Measurements from ENCODE around the gene POU2F1.

Gene POU2F1

GRCh38 chr1:167227934-167228378, 7.3 kb downstream of the POU2F1 start:
- POLR2A ChIA-PET: no interaction called here
- TF ChIP-seq ZNF776 (tag by site-specific recombination; IDR thresholded peaks at IDR 0.05; ENCODE audit: borderline replicate concordance) (no peak), ZNF214 (tag by site-specific recombination; IDR thresholded peaks at IDR 0.05; ENCODE audit: borderline replicate concordance) (no peak), ZNF488 (tag by site-specific recombination; IDR thresholded peaks at IDR 0.05) (no peak), ZNF626 (tag by site-specific recombination; IDR thresholded peaks at IDR 0.05) (no peak), KLF7 (tag by site-specific recombination; IDR thresholded peaks at IDR 0.05; ENCODE audit: borderline replicate concordance) (no peak), PATZ1 (tag by site-specific recombination; IDR thresholded peaks at IDR 0.05) (no peak), PRDM1 (tag by site-specific recombination; IDR thresholded peaks at IDR 0.05) (0 out of 2 replicates have a peak, but pooled peaks have one; percentile 6), ATF2 (tag by site-specific recombination; IDR thresholded peaks at IDR 0.05; ENCODE audit: low read depth) (no peak)
- CTCF ChIA-PET: interaction anchor here (0.6 kb wide), 2 partner anchors 9 to 460 kb away, joined by 3 read pairs; no protein-coding TSS in a partner anchor
- H3K4me3 ChIP-seq (ENCODE audit: low read depth, low read length): no peak overlapping the region
- H3K9me3 ChIP-seq (ENCODE audit: control insufficient read depth, insufficient read depth, low read depth, low read length): no peaks in the 10 kb centered on the region
- no peaks in the 10 kb centered on the region for H3K36me3 ChIP-seq (ENCODE audit: control insufficient read depth in 2 of 2, insufficient read depth in 1 of 2, low read length in 2 of 2)
- peaks cover 33% of the 10 kb centered on the region for H3K4me1 ChIP-seq (ENCODE audit: control insufficient read depth, insufficient read depth, low read length)
- H3K27ac ChIP-seq (ENCODE audit: extremely low read depth, low read depth, low read length): no peak overlapping the region

- Histone ChIP-seq H3K4me1 (ENCODE audit: control insufficient read depth, insufficient read depth, low read length) (peaks cover 21% of the 10 kb centered on the region), H3K27ac (ENCODE audit: extremely low read depth, low read depth, low read length) (no peak overlapping the region), H3K4me3 (ENCODE audit: low read depth, low read length) (no peak overlapping the region), H3K9me3 (ENCODE audit: control insufficient read depth, insufficient read depth, low read depth, low read length) (no peaks in the 10 kb centered on the region), H3K36me3 (ENCODE audit: control insufficient read depth in 2 of 2, insufficient read depth in 1 of 2, low read length in 2 of 2) (no peaks in the 10 kb centered on the region)
- ChIA-PET POLR2A (interaction anchor here (1.4 kb wide), 1 partner anchor 10 kb away, joined by 8 read pairs; the partner anchor contains the start of gene POU2F1), CTCF (interaction anchor here (0.6 to 1.2 kb wide), 2 partner anchors 10 to 327 kb away, joined by 3 to 7 read pairs; partner anchors contain the start of gene POU2F1)
- TF ChIP-seq, protein P1, sequence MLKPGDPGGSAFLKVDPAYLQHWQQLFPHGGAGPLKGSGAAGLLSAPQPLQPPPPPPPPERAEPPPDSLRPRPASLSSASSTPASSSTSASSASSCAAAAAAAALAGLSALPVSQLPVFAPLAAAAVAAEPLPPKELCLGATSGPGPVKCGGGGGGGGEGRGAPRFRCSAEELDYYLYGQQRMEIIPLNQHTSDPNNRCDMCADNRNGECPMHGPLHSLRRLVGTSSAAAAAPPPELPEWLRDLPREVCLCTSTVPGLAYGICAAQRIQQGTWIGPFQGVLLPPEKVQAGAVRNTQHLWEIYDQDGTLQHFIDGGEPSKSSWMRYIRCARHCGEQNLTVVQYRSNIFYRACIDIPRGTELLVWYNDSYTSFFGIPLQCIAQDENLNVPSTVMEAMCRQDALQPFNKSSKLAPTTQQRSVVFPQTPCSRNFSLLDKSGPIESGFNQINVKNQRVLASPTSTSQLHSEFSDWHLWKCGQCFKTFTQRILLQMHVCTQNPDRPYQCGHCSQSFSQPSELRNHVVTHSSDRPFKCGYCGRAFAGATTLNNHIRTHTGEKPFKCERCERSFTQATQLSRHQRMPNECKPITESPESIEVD (tag by site-specific recombination; IDR thresholded peaks at IDR 0.05): no peak
- TF ChIP-seq ZNF596 (tag by site-specific recombination; IDR thresholded peaks at IDR 0.05) (no peak), ZNF148 (tag by site-specific recombination; IDR thresholded peaks at IDR 0.05; ENCODE audit: borderline replicate concordance) (no peak), ZSCAN16 (tag by site-specific recombination; IDR thresholded peaks at IDR 0.05) (no peak), ZNF707 (tag by site-specific recombination; IDR thresholded peaks at IDR 0.05) (no peak), ZBTB1 (tag by site-specific recombination; IDR thresholded peaks at IDR 0.05) (no peak), ZNF549 (tag by site-specific recombination; IDR thresholded peaks at IDR 0.05) (no peak), SP3 (tag by site-specific recombination; IDR thresholded peaks at IDR 0.05) (no peak), ZNF404 (tag by site-specific recombination; IDR thresholded peaks at IDR 0.05) (no peak), ZNF341 (tag by site-specific recombination; IDR thresholded peaks at IDR 0.05; ENCODE audit: low read depth) (no peak), ZBTB7A (tag by site-specific recombination; IDR thresholded peaks at IDR 0.05; ENCODE audit: low read depth) (no peak), ZNF510 (tag by site-specific recombination; IDR thresholded peaks at IDR 0.05; ENCODE audit: insufficient replicate concordance) (no peak), HOXA7 (CRISPR knock-in tag; IDR thresholded peaks at IDR 0.05; ENCODE audit: borderline replicate concordance) (no peak), ZNF239 (tag by site-specific recombination; IDR thresholded peaks at IDR 0.05) (no peak), OSR2 (tag by site-specific recombination; IDR thresholded peaks at IDR 0.05) (no peak), ZNF155 (tag by site-specific recombination; IDR thresholded peaks at IDR 0.05) (no peak), ZNF560 (tag by site-specific recombination; IDR thresholded peaks at IDR 0.05; ENCODE audit: borderline replicate concordance) (no peak), SP2 (tag by site-specific recombination; IDR thresholded peaks at IDR 0.05) (no peak)
Measured at GRCh38 chr1:167229719-167230385, 9.2 kb downstream of the POU2F1 start.

All from HEK293 (cell line).